CD4-positive, alpha-beta T cell (primary cell): ENCODE measurements around the gene NUB1. TPM values are rescaled to one million over a fixed set of nuclear protein-coding genes. Genes with fewer than 3 reads are reported as not detected.

Source experiments
- ATAC-seq: fragments of 200-7000 bp; cut with Tn5 transposase; one replicate; pipeline ENCODE4 v1.10.0; 2022; ENCODE audit warnings: mild to moderate bottlenecking; ENCODE audit not compliant: poor library complexity
- CTCF ChIA-PET: fragments of 350-600 bp; sonication (Branson Sonifier 250); formaldehyde crosslinking; loops from one replicate; lab custom pipeline; 2021; ENCODE audit warnings: antibody characterized with exemption, inconsistent platforms; lab: Charles Lee
- POLR2A ChIA-PET: fragments of 350-600 bp; sonication (Branson Sonifier 250); formaldehyde crosslinking; loops from one replicate; lab custom pipeline; 2021; ENCODE audit warnings: antibody characterized with exemption, inconsistent platforms; lab: Charles Lee
- DNase-seq, 14 experiments: peaks; one replicate each; pipeline ENCODE4 v3.0.0-alpha.2; 2013 to 2020; ENCODE audit warnings: mixed read lengths in 2 of 14
- H3K27ac ChIP-seq, 2 donors: one replicate each; pipeline versions ENCODE4 v1.5.1 to v1.7.0; 2013; ENCODE audit warnings: low read length in 2 of 2, low read depth in 1 of 2, mild to moderate bottlenecking in 1 of 2
- H3K27me3 ChIP-seq, 2 experiments: 1 replicate in 1 of 2; 2 replicates in 1 of 2; pipeline versions ENCODE4 v1.6.1 to v1.7.0; 2013; ENCODE audit warnings: low read length in 2 of 2, control low read depth in 1 of 2, mild to moderate bottlenecking in 1 of 2, moderate library complexity in 1 of 2; ENCODE audit not compliant: insufficient read depth in 2 of 2, control insufficient read depth in 1 of 2
- H3K36me3 ChIP-seq: one replicate; pipeline ENCODE4 v1.6.1; 2013; ENCODE audit warnings: low read length, control low read depth; ENCODE audit not compliant: insufficient read depth
- H3K4me1 ChIP-seq: one replicate; pipeline ENCODE4 v1.6.1; 2013; ENCODE audit warnings: low read length, control low read depth; ENCODE audit not compliant: insufficient read depth
- H3K4me3 ChIP-seq: one replicate; pipeline ENCODE4 v1.5.1; 2013; ENCODE audit warnings: mild to moderate bottlenecking, low read length, moderate library complexity
- H3K9me3 ChIP-seq, 2 experiments: 1 replicate in 1 of 2; 2 replicates in 1 of 2; pipeline versions ENCODE4 v1.6.1 to v1.7.0; 2013; ENCODE audit warnings: low read length in 2 of 2, mild to moderate bottlenecking in 2 of 2, control low read depth in 1 of 2, moderate library complexity in 1 of 2; ENCODE audit not compliant: control insufficient read depth in 1 of 2, insufficient read depth in 1 of 2
- H3K27ac Mint-ChIP-seq: one replicate; pipeline ENCODE4 v1.8.0; 2020; ENCODE audit warnings: mixed read lengths
- H3K27me3 Mint-ChIP-seq: one replicate; pipeline ENCODE4 v1.8.0; 2021; ENCODE audit warnings: mixed read lengths
- H3K36me3 Mint-ChIP-seq: one replicate; pipeline ENCODE4 v1.8.0; 2021; ENCODE audit warnings: low read depth, mixed read lengths
- H3K4me1 Mint-ChIP-seq: one replicate; pipeline ENCODE4 v1.8.0; 2021; ENCODE audit warnings: low read depth, mixed read lengths
- H3K4me3 Mint-ChIP-seq: one replicate; pipeline ENCODE4 v1.8.0; 2020; ENCODE audit warnings: mild to moderate bottlenecking, mixed read lengths
- H3K9me3 Mint-ChIP-seq: one replicate; pipeline ENCODE4 v1.8.0; 2020; ENCODE audit warnings: mixed read lengths
- intact Hi-C, 2 experiments: fragments of 100-400 bp; cut with DNase I in 1 of 2; cut with micrococcal nuclease in 1 of 2; formaldehyde crosslinking; loops; one replicate each; pipeline versions ENCODE4 v1.15.1 to v1.9.0; 2023 to 2025; cut with DNase I, micrococcal nuclease
- total RNA-seq, 174 experiments: library from RNA in 2 of 174; stranded (reverse) in 2 of 174; gene quantifications; one replicate each; pipeline ENCODE4 v1.2.3 and lab custom pipeline; 2021 to 2026
- TF ChIP-seq, protein P1 (sequence below): fragments of 200-600 bp; IDR thresholded peaks from one replicate; pipeline ENCODE4 v1.8.0; 2022; ENCODE audit warnings: antibody characterized with exemption, mild to moderate bottlenecking

The NUB1 gene
- total RNA-seq, 2 experiments from 2014 or later: 86.0 to 90.4 TPM

DNA sequence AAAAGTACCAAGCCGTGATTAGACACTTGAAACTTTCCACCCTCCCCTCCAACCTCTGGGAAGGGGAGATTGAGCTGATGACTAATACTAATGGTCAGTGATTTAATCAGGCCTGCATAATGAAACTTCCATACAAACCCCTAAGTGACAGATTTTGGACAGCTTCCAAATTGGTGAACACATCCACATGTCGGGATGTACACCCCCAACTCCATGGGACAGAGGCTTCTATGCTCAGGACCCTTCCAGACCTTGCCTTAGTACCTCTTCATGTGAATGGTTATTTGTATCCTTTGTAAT is 4.8 kb downstream of the NUB1 start:
- intact Hi-C loops: loop anchor here in 1 of 2 experiments (10.0 kb wide), 2 partner anchors 178 to 1328 kb away; partner anchors contain the start of gene XRCC2
- peaks cover 46% of the 10 kb centered on the region for H3K4me1 ChIP-seq
- no peak overlapping the region for H3K4me3 ChIP-seq
- peak overlapping the region; percentile 79 for H3K4me3 Mint-ChIP-seq
- POLR2A ChIA-PET: interaction anchor here (0.6 kb wide), 1 partner anchor 286 kb away, joined by 3 read pairs; no protein-coding TSS in a partner anchor
- H3K4me1 Mint-ChIP-seq: peaks cover 66% of the 10 kb centered on the region
- H3K27me3 ChIP-seq: no peaks in the 10 kb centered on the region
- DNase-seq (no peak), ATAC-seq (no peak)
- peaks cover 48% of the 10 kb centered on the region for H3K36me3 ChIP-seq
- CTCF ChIA-PET: no interaction called here
- H3K9me3 ChIP-seq: no peaks in the 10 kb centered on the region
- H3K27ac Mint-ChIP-seq: peak overlapping the region; percentile 65
- TF ChIP-seq, protein P1, sequence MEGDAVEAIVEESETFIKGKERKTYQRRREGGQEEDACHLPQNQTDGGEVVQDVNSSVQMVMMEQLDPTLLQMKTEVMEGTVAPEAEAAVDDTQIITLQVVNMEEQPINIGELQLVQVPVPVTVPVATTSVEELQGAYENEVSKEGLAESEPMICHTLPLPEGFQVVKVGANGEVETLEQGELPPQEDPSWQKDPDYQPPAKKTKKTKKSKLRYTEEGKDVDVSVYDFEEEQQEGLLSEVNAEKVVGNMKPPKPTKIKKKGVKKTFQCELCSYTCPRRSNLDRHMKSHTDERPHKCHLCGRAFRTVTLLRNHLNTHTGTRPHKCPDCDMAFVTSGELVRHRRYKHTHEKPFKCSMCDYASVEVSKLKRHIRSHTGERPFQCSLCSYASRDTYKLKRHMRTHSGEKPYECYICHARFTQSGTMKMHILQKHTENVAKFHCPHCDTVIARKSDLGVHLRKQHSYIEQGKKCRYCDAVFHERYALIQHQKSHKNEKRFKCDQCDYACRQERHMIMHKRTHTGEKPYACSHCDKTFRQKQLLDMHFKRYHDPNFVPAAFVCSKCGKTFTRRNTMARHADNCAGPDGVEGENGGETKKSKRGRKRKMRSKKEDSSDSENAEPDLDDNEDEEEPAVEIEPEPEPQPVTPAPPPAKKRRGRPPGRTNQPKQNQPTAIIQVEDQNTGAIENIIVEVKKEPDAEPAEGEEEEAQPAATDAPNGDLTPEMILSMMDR: no peak
- H3K27ac ChIP-seq: no peak overlapping the region
- no peaks in the 10 kb centered on the region for H3K27me3 Mint-ChIP-seq
- H3K9me3 Mint-ChIP-seq: no peaks in the 10 kb centered on the region
- peaks cover 63% of the 10 kb centered on the region for H3K36me3 Mint-ChIP-seq

DNA sequence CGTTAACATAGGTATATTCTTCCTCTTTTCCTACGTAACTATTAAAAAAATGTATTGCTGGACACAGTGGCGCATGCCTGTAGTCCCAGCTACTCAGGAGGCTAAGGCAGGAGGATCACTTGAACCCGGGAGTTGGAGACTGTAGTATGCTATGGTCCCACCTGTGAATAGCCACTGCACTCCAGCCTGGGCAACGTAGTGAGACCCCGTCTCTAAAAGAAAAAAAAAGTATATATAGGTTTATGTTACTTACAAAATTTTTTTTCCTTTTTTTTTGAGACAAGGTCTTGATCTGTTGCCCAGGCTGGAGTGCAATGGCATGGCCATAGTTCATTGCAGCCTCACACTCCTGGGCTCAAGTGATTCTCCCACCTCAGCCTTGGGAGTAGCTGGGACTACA is 5.6 kb downstream of the NUB1 start:
- Histone ChIP-seq H3K27me3 (no peaks in the 10 kb centered on the region), H3K4me3 (no peak overlapping the region), H3K9me3 (no peaks in the 10 kb centered on the region), H3K36me3 (peaks cover 48% of the 10 kb centered on the region), H3K4me1 (peaks cover 54% of the 10 kb centered on the region), H3K27ac (no peak overlapping the region)
- peaks cover 70% of the 10 kb centered on the region for H3K4me1 Mint-ChIP-seq
- CTCF ChIA-PET: interaction anchor here (1.2 kb wide), 1 partner anchor 32 kb away, joined by 3 read pairs; no protein-coding TSS in a partner anchor
- TF ChIP-seq, protein P1: no peak
- ATAC-seq: no peak
- H3K36me3 Mint-ChIP-seq: peaks cover 67% of the 10 kb centered on the region
- H3K27ac Mint-ChIP-seq: peak overlapping the region; percentile 94
- no peaks in the 10 kb centered on the region for H3K27me3 Mint-ChIP-seq
- no peak for DNase-seq
- H3K4me3 Mint-ChIP-seq: no peak overlapping the region
- POLR2A ChIA-PET: no interaction called here
- intact Hi-C loops: loop anchor here in 1 of 2 experiments (10.0 kb wide), 2 partner anchors 178 to 1328 kb away; partner anchors contain the start of gene XRCC2
- H3K9me3 Mint-ChIP-seq: no peaks in the 10 kb centered on the region

DNA sequence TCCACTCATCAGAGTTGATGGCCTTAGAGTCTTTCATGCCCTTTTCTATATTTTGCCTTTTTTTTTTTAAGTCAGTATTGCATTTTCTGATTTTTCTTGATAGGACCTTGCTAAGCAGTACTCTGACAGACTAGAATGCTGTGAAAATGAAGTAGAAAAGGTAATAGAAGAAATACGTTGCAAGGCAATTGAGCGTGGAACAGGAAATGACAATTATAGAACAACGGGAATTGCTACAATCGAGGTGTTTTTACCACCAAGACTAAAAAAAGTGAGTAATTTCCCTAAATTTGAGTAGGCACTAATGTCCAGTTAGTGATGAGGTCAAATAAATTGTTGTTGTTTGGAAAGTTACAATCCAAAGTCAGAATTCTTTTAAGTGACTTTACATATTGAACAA is 7.4 kb downstream of the NUB1 start:
- intact Hi-C loops: loop anchor here in 1 of 2 experiments (10.0 kb wide), 2 partner anchors 176 to 1326 kb away; partner anchors contain the start of gene XRCC2
- Mint-ChIP-seq H3K27ac (peak overlapping the region; percentile 94), H3K36me3 (peaks cover 66% of the 10 kb centered on the region), H3K4me3 (peak overlapping the region; percentile 86), H3K9me3 (no peaks in the 10 kb centered on the region), H3K4me1 (peaks cover 66% of the 10 kb centered on the region), H3K27me3 (no peaks in the 10 kb centered on the region)
- CTCF ChIA-PET: interaction anchor here (0.6 to 6.2 kb wide), 5 partner anchors 9 to 105 kb away, joined by 3 to 83 read pairs (median 5); no protein-coding TSS in a partner anchor
- Histone ChIP-seq H3K9me3 (no peaks in the 10 kb centered on the region), H3K27ac (peak overlapping the region; percentile 90 to 93), H3K4me1 (peaks cover 51% of the 10 kb centered on the region), H3K4me3 (peak overlapping the region; percentile 60), H3K36me3 (peaks cover 58% of the 10 kb centered on the region), H3K27me3 (no peaks in the 10 kb centered on the region)
- TF ChIP-seq, protein P1: no peak
- ATAC-seq (no peak), DNase-seq (no peak)
- POLR2A ChIA-PET: interaction anchor here (1.9 to 5.0 kb wide), 2 partner anchors 8 to 34 kb away, joined by 9 to 65 read pairs; partner anchors contain the start of gene NUB1
